Loucy (cell line): Measurements from ENCODE around the gene LTBP1.

Experiments used
- H2AFZ ChIP-seq: fragments of 200-600 bp; sonication (generic); 2 replicates; pipeline ENCODE4 v1.6.0; 2016; ENCODE audit warnings: antibody characterized with exemption, mild to moderate bottlenecking, low read length, moderate library complexity
- H3F3A ChIP-seq: fragments of 200-600 bp; 2 replicates; pipeline ENCODE4 v1.6.0; 2016; ENCODE audit warnings: antibody characterized with exemption, low read depth, mild to moderate bottlenecking
- H3K27me3 ChIP-seq: fragments of 200-600 bp; sonication (generic); 2 replicates; pipeline ENCODE4 v1.6.1; 2014; ENCODE audit warnings: low read length, mild to moderate bottlenecking; ENCODE audit not compliant: insufficient read depth, poor library complexity, severe bottlenecking
- H3K36me3 ChIP-seq: fragments of 200-600 bp; sonication (generic); 2 replicates; pipeline ENCODE4 v1.6.1; 2016; ENCODE audit warnings: low read length; ENCODE audit not compliant: insufficient read depth
- H3K4me1 ChIP-seq: fragments of 200-600 bp; sonication (generic); 2 replicates; pipeline ENCODE4 v1.5.1; 2014; ENCODE audit warnings: low read length, mild to moderate bottlenecking; ENCODE audit not compliant: insufficient read depth, poor library complexity, severe bottlenecking
- H3K4me2 ChIP-seq: fragments of 200-600 bp; sonication (generic); 2 replicates; pipeline ENCODE4 v1.6.0; 2014; ENCODE audit warnings: antibody characterized with exemption, low read length, low read depth, mild to moderate bottlenecking; ENCODE audit not compliant: poor library complexity, severe bottlenecking
- H3K4me3 ChIP-seq: fragments of 200-600 bp; sonication (generic); 2 replicates; pipeline ENCODE4 v1.5.1; 2014; ENCODE audit warnings: low read length, mild to moderate bottlenecking, mixed read lengths; ENCODE audit not compliant: poor library complexity, severe bottlenecking
- H3K79me2 ChIP-seq: fragments of 200-600 bp; sonication (generic); 2 replicates; pipeline ENCODE4 v1.6.1; 2014; ENCODE audit warnings: low read length; ENCODE audit not compliant: insufficient read depth
- H3K9ac ChIP-seq: fragments of 200-600 bp; sonication (generic); 2 replicates; pipeline ENCODE4 v1.6.0; 2014; ENCODE audit warnings: mild to moderate bottlenecking, low read depth, low read length, moderate library complexity; ENCODE audit not compliant: poor library complexity, severe bottlenecking
- H3K9me2 ChIP-seq: fragments of 200-600 bp; sonication (generic); replicated peaks from 2 replicates; pipeline ENCODE4 v1.6.1; 2016; ENCODE audit warnings: low read depth, low read length, mixed read lengths
- H3K9me3 ChIP-seq: fragments of 200-600 bp; sonication (generic); 2 replicates; pipeline ENCODE4 v1.6.1; 2014; ENCODE audit warnings: mild to moderate bottlenecking, antibody characterized with exemption, low read length, low read depth; ENCODE audit not compliant: insufficient read depth
- H4K20me1 ChIP-seq: fragments of 200-600 bp; sonication (generic); 2 replicates; pipeline ENCODE4 v1.6.0; 2014; ENCODE audit warnings: antibody characterized with exemption, low read length, mild to moderate bottlenecking; ENCODE audit not compliant: insufficient read depth, poor library complexity, severe bottlenecking
- CTCF ChIP-seq: fragments of 200-600 bp; sonication (generic); conservative IDR thresholded peaks from 2 replicates; pipeline ENCODE4 v1.5.1; 2014; ENCODE audit warnings: mild to moderate bottlenecking, antibody characterized with exemption, low read length
- EZH2phosphoT487 ChIP-seq: fragments of 200-600 bp; IDR thresholded peaks from 2 replicates; pipeline ENCODE4 v1.6.1; 2018; ENCODE audit warnings: antibody characterized with exemption, mild to moderate bottlenecking, moderate library complexity, borderline replicate concordance

Gene LTBP1

GRCh38 chr2:33316328-33316727 lies 369.6 kb downstream of the LTBP1 start:
- Histone ChIP-seq H4K20me1 (no peaks in the 10 kb centered on the region), H3K9me3 (no peaks in the 10 kb centered on the region), H3K4me2 (no peak overlapping the region), H2AFZ (no peak overlapping the region), H3K9me2 (no peaks in the 10 kb centered on the region), H3K9ac (no peak overlapping the region), H3K27me3 (no peaks in the 10 kb centered on the region), H3K4me3 (no peak overlapping the region), H3K36me3 (no peaks in the 10 kb centered on the region), H3K4me1 (peaks cover 11% of the 10 kb centered on the region), H3F3A (no peaks in the 10 kb centered on the region), H3K79me2 (no peaks in the 10 kb centered on the region)
- no peak for TF ChIP-seq EZH2phosphoT487
- TF ChIP-seq CTCF, result no peak

- Histone ChIP-seq H3F3A (no peaks in the 10 kb centered on the region), H3K4me1 (peaks cover 23% of the 10 kb centered on the region), H3K4me3 (no peak overlapping the region), H3K27me3 (no peaks in the 10 kb centered on the region), H4K20me1 (no peaks in the 10 kb centered on the region), H3K9me2 (no peaks in the 10 kb centered on the region), H3K4me2 (no peak overlapping the region), H3K36me3 (no peaks in the 10 kb centered on the region), H2AFZ (no peak overlapping the region), H3K9ac (no peak overlapping the region), H3K9me3 (no peaks in the 10 kb centered on the region), H3K79me2 (no peaks in the 10 kb centered on the region)
- TF ChIP-seq CTCF (no peak), EZH2phosphoT487 (no peak)
Measured at GRCh38 chr2:33317369-33318007, 370.7 kb downstream of the LTBP1 start.

GRCh38 chr2:33318456-33318855 lies 371.7 kb downstream of the LTBP1 start:
- no peaks in the 10 kb centered on the region for H3K79me2 ChIP-seq
- no peak overlapping the region for H3K9ac ChIP-seq
- H3K4me3 ChIP-seq, result no peak overlapping the region
- H4K20me1 ChIP-seq, result no peaks in the 10 kb centered on the region
- no peak overlapping the region for H3K4me2 ChIP-seq
- no peaks in the 10 kb centered on the region for H3K9me2 ChIP-seq
- H3K4me1 ChIP-seq, result peaks cover 32% of the 10 kb centered on the region
- TF ChIP-seq CTCF (no peak), EZH2phosphoT487 (no peak)
- H3F3A ChIP-seq, result no peaks in the 10 kb centered on the region
- H2AFZ ChIP-seq, result no peak overlapping the region
- H3K9me3 ChIP-seq, result no peaks in the 10 kb centered on the region
- no peaks in the 10 kb centered on the region for H3K27me3 ChIP-seq
- H3K36me3 ChIP-seq, result no peaks in the 10 kb centered on the region
